Keratinocyte (primary cell): Measurements from ENCODE around the gene TBC1D19. TPM values are rescaled to one million over a fixed set of nuclear protein-coding genes. Genes with fewer than 3 reads are reported as not detected.

Experiments
- DNase-seq: peaks from one replicate; pipeline ENCODE4 v3.0.0-alpha.2; 2011; ENCODE audit warnings: low read depth, missing footprints, low spot score
- FAIRE-seq: peaks from 2 replicates; lab custom pipeline; 2011; peaks lifted over from hg19 to GRCh38; lab: Jason Lieb, UNC
- H2AFZ ChIP-seq: 2 replicates; pipeline ENCODE4 v1.6.0; 2012; ENCODE audit warnings: low read length, control low read depth, inconsistent platforms; ENCODE audit not compliant: control insufficient read depth
- H3K27ac ChIP-seq: 2 replicates; pipeline ENCODE4 v1.5.1; 2011; ENCODE audit warnings: low read length; ENCODE audit not compliant: control insufficient read depth, insufficient read depth
- H3K27me3 ChIP-seq: 3 replicates; pipeline ENCODE4 v1.6.0; 2011; ENCODE audit warnings: low read length; ENCODE audit not compliant: control insufficient read depth, insufficient read depth; ENCODE audit errors: extremely low read depth
- H3K36me3 ChIP-seq, 2 experiments: 2 replicates in 1 of 2; 3 replicates in 1 of 2; pipeline ENCODE4 v1.5.1; 2011; ENCODE audit warnings: low read length in 2 of 2, mild to moderate bottlenecking in 1 of 2; ENCODE audit not compliant: control insufficient read depth in 2 of 2, insufficient read depth in 2 of 2; ENCODE audit errors: extremely low read depth in 1 of 2
- H3K4me1 ChIP-seq: 3 replicates; pipeline ENCODE4 v1.5.1; 2011; ENCODE audit warnings: low read length; ENCODE audit not compliant: control insufficient read depth, insufficient read depth; ENCODE audit errors: extremely low read depth
- H3K4me2 ChIP-seq: 3 replicates; pipeline ENCODE4 v1.6.0; 2011; ENCODE audit warnings: low read depth, low read length; ENCODE audit not compliant: control insufficient read depth, insufficient read depth; ENCODE audit errors: extremely low read depth
- H3K4me3 ChIP-seq, 3 experiments: fragments of 200-600 bp in 1 of 3; sonication (generic) in 1 of 3; 2 replicates in 2 of 3; 3 replicates in 1 of 3; pipeline ENCODE4 v1.5.1; 2011 to 2016; ENCODE audit warnings: low read length in 3 of 3, mild to moderate bottlenecking in 3 of 3, control low read depth in 2 of 3, inconsistent platforms in 1 of 3, low read depth in 1 of 3, mixed read lengths in 1 of 3, mixed run types in 1 of 3, moderate library complexity in 1 of 3; ENCODE audit not compliant: control insufficient read depth in 2 of 3, insufficient read depth in 2 of 3; ENCODE audit errors: extremely low read depth in 1 of 3
- H3K79me2 ChIP-seq: 2 replicates; pipeline ENCODE4 v1.6.0; 2012; ENCODE audit warnings: low read length; ENCODE audit not compliant: control insufficient read depth, insufficient read depth
- H3K9ac ChIP-seq: 3 replicates; pipeline ENCODE4 v1.6.0; 2011; ENCODE audit warnings: low read length; ENCODE audit not compliant: control insufficient read depth, insufficient read depth; ENCODE audit errors: extremely low read depth
- H3K9me1 ChIP-seq: 3 replicates; pipeline ENCODE4 v1.6.0; 2011; ENCODE audit warnings: low read length; ENCODE audit not compliant: control insufficient read depth, insufficient read depth; ENCODE audit errors: extremely low read depth
- H3K9me3 ChIP-seq: 2 replicates; pipeline ENCODE4 v1.5.1; 2012; ENCODE audit warnings: low read depth, low read length; ENCODE audit not compliant: control insufficient read depth
- H4K20me1 ChIP-seq: 3 replicates; pipeline ENCODE4 v1.6.0; 2011; ENCODE audit warnings: low read length; ENCODE audit not compliant: control insufficient read depth, insufficient read depth; ENCODE audit errors: extremely low read depth
- CTCF ChIP-seq, 3 experiments: IDR thresholded peaks in 1 of 3; conservative IDR thresholded peaks in 1 of 3; optimal IDR thresholded peaks in 1 of 3; 2 replicates in 2 of 3; 3 replicates in 1 of 3; pipeline versions ENCODE3 to v1.5.1; 2011; ENCODE audit warnings: low read length in 3 of 3, mild to moderate bottlenecking in 3 of 3, moderate library complexity in 2 of 3, control low read depth in 1 of 3, inconsistent platforms in 1 of 3; ENCODE audit not compliant: insufficient read depth in 2 of 3; ENCODE audit errors: extremely low read depth in 1 of 3
- EZH2 ChIP-seq: IDR thresholded peaks from one replicate; pipeline ENCODE4 v1.6.1; 2012; ENCODE audit warnings: inconsistent platforms, mild to moderate bottlenecking, low read length, moderate library complexity
- dilution Hi-C: fragments of 300-500 bp; cut with MboI; formaldehyde crosslinking; loops from one replicate; pipeline ENCODE4 v1.7.0; 2020; ENCODE audit warnings: low sequenced_read_pairs; ENCODE audit not compliant: extremely low pct_ligation_motif_present
- polyA plus RNA-seq, 5 experiments: library from polyadenylated mRNA; depleted of rRNA in 3 of 5; stranded (reverse) in 3 of 5; stranded (forward) in 1 of 5; unstranded in 1 of 5; fragments of >200 nt; gene quantifications; 1 replicate in 1 of 5; 2 replicates in 3 of 5; 3 replicates in 1 of 5; pipeline versions ENCODE4 v1.2.1 to v1.2.3, GENCODE V29; 2011 to 2012; ENCODE audit warnings: missing spikeins in 2 of 5, low read depth in 1 of 5, low replicate concordance in 1 of 5

The TBC1D19 gene
- polyA plus RNA-seq, 1 donor (not counting 4 experiments of a cell fraction or from before 2014, with no cell fraction given) = 11.3 TPM

GRCh38 chr4:26609391-26609790 is 25.5 kb downstream of the TBC1D19 start:
- Histone ChIP-seq H3K36me3 (no peaks in the 10 kb centered on the region), H3K9me3 (no peaks in the 10 kb centered on the region), H3K27ac (no peak overlapping the region), H3K27me3 (no peaks in the 10 kb centered on the region), H3K4me1 (no peaks in the 10 kb centered on the region), H3K9me1 (no peaks in the 10 kb centered on the region), H3K4me3 (no peak overlapping the region), H3K4me2 (no peak overlapping the region), H2AFZ (no peak overlapping the region), H3K9ac (no peak overlapping the region), H3K79me2 (peaks cover 3% of the 10 kb centered on the region), H4K20me1 (no peaks in the 10 kb centered on the region)
- dilution Hi-C loops = no loop called here
- DNase-seq (no peak), FAIRE-seq (peak; percentile 5)
- TF ChIP-seq CTCF (optimal IDR thresholded peaks at IDR 0.05 in 1 of 3, IDR thresholded peaks at IDR 0.05 in 1 of 3, conservative IDR thresholded peaks at IDR 0.05 in 1 of 3; ENCODE audit: extremely low read depth in 1 of 3, insufficient read depth in 2 of 3, low read length in 3 of 3) (no peak), EZH2 (no peak)

DNA sequence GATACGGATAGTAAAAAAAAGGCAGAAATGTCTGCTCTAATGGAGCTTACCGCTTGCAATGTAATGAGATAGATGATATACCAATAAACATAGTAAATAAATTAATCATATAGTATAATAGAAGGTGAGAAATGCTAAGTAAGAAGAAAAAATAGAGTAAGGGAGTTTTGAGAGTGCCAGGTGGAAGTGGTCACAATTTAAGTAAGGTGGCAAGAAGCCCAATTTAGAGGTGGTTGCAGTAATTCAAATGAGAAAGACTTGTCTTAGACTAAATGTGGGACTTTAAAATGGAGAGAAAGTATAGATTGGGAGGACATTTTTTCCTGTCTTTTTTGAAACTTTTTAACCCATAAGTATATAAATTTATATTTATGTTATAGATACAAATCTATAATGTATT is 26.0 kb downstream of the TBC1D19 start:
- H3K4me2 ChIP-seq = no peak overlapping the region
- H4K20me1 ChIP-seq = no peaks in the 10 kb centered on the region
- H3K79me2 ChIP-seq = peaks cover 3% of the 10 kb centered on the region
- no peaks in the 10 kb centered on the region for H3K9me3 ChIP-seq
- no peak overlapping the region for H3K9ac ChIP-seq
- no peak for DNase-seq
- TF ChIP-seq CTCF (optimal IDR thresholded peaks at IDR 0.05 in 1 of 3, IDR thresholded peaks at IDR 0.05 in 1 of 3, conservative IDR thresholded peaks at IDR 0.05 in 1 of 3; ENCODE audit: extremely low read depth in 1 of 3, insufficient read depth in 2 of 3, low read length in 3 of 3) = no peak
- no peak for TF ChIP-seq EZH2
- H3K4me1 ChIP-seq = no peaks in the 10 kb centered on the region
- H2AFZ ChIP-seq = no peak overlapping the region
- no peaks in the 10 kb centered on the region for H3K36me3 ChIP-seq
- no peak overlapping the region for H3K27ac ChIP-seq
- dilution Hi-C loops = no loop called here
- no peak overlapping the region for H3K4me3 ChIP-seq
- no peaks in the 10 kb centered on the region for H3K27me3 ChIP-seq
- no peaks in the 10 kb centered on the region for H3K9me1 ChIP-seq
- no peak for FAIRE-seq
